NCI-H1417 treated with DMSO at 0.1 percent for 48 hours (cell line): ENCODE measurements around the gene CETP.

Experiments used
- DNase-seq: peaks from one replicate; lab custom pipeline; 2025; lab: John Stamatoyannopoulos, UW

CETP gene

GRCh38 chr16:57021757-57022156 is 60.0 kb downstream of the CETP start:
- no peak for DNase-seq

GRCh38 chr16:57022445-57022844 is 60.7 kb downstream of the CETP start:
- no peak for DNase-seq

- DNase-seq = no peak
Measured at GRCh38 chr16:57023541-57024249, 61.9 kb downstream of the CETP start.

- no peak for DNase-seq
Measured at GRCh38 chr16:57024894-57025680, 63.3 kb downstream of the CETP start.

GRCh38 chr16:57025941-57026777 is 64.4 kb downstream of the CETP start:
- no peak for DNase-seq

GRCh38 chr16:57026778-57027062 is 65.0 kb downstream of the CETP start:
- DNase-seq = no peak

GRCh38 chr16:57027067-57027466 is 65.3 kb downstream of the CETP start:
- DNase-seq = no peak

GRCh38 chr16:57028086-57028485 is 66.3 kb downstream of the CETP start:
- DNase-seq = no peak

- no peak for DNase-seq
Measured at GRCh38 chr16:57029161-57030160, 67.7 kb downstream of the CETP start.

- DNase-seq = no peak
Measured at GRCh38 chr16:57030346-57030902, 68.7 kb downstream of the CETP start.

- DNase-seq = no peak
Measured at GRCh38 chr16:57031156-57031555, 69.4 kb downstream of the CETP start.

GRCh38 chr16:57032346-57032745 is 70.6 kb downstream of the CETP start:
- no peak for DNase-seq

- DNase-seq = no peak
Measured at GRCh38 chr16:57032931-57033330, 71.2 kb downstream of the CETP start.
